HG02763 (cell line): ENCODE data around the gene APOBEC2.

Experiments used
- ATAC-seq: cut with Tn5 transposase; IDR thresholded peaks from one replicate; pipeline ENCODE4 v1.9.1; 2021; ENCODE audit warnings: mild to moderate bottlenecking, moderate library complexity; ENCODE audit not compliant: unreplicated experiment

The APOBEC2 gene

DNA sequence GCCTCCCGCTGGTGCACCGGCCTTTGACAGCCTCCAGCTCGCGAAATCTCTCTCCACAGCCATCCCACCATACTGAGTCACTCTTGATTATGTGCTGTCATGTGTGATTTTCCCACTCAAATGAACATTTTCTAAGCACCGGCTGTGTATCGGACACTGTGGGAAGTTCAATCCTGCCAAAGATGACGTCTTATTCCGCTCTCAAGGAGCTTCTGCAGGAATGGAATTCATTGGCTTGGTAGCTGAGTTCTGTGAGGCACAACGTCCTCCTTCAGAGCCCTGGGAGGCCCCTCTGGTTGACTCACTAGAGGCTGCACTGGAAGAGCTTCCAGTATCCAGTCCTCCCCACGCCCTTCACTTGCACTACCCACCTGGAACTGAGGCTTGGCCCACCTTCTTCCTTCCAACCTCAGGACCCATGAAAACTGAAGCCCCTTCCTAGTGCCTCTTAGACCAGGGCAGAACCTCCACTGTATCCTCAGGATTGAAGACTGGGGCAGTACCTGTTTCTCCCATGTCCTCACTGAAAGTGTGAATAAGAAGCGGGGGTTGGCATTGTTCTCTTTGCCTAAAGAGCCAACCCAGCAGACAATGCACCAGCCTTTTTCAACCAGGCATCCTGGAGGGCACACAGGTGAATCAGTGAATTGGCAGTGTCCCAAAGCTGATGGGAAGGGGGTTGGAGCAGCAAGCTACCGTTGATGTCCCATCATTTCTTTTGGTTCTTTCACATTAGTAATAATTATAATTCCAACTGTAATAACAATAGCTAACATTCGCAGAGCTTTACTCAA is 15.7 kb upstream of the APOBEC2 start:
- no peak for ATAC-seq

GRCh38 chr6:41038205-41038604 is 14.8 kb upstream of the APOBEC2 start:
- no peak for ATAC-seq

DNA sequence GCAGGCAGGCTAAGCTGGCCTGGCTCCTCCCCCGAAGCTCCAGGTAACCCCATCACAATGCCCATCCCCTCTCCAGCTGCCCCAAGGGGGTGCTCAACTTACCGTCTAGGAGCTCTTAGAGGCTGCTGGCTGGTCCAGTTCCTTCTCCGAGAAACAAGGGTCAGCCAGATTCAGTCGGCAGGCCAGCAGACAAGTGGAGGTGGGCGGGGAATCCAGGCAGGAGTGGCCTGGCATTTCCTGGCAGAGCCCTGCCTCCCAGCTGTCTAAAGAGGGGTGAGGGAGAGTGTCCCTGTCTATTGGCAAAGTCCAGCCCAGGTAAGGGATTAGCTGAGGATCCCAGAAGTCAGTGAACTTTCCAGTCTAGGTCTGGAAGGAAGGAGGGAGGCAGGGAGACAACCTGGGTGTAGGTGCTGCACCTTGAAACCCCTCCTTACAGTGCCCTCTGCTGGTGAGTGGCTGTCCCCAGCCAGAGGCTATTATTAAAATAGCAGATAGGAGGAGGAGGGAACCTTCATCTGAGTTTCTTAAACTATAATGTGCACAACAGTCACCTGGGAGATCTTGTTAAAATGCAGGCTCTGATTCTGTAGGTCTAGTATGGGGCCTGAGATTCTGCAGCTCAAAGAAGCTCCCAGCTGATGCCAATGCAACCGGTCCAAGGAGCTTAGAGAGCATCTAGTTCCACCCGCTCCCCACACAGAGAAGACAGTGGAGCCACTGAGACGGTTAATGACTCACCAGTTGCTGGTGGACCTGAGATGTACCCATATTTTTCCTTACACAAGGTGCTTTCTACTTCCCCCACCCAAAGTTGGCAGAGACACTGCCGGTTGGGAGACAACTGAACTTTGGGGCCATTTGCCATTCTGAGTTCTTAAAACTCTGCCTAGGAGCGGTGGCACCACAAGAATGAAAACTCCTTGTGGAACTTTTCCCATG is 13.7 kb upstream of the APOBEC2 start, which contains the start of gene UNC5CL:
TSS of gene UNC5CL (minus strand) at position 162 of the 939 bp plus-strand sequence. CDS start 4,147 bp downstream, outside the sequence.
- no peak for ATAC-seq

- no peak for ATAC-seq
Observed at GRCh38 chr6:41040101-41040939, 12.7 kb upstream of the APOBEC2 start.

DNA sequence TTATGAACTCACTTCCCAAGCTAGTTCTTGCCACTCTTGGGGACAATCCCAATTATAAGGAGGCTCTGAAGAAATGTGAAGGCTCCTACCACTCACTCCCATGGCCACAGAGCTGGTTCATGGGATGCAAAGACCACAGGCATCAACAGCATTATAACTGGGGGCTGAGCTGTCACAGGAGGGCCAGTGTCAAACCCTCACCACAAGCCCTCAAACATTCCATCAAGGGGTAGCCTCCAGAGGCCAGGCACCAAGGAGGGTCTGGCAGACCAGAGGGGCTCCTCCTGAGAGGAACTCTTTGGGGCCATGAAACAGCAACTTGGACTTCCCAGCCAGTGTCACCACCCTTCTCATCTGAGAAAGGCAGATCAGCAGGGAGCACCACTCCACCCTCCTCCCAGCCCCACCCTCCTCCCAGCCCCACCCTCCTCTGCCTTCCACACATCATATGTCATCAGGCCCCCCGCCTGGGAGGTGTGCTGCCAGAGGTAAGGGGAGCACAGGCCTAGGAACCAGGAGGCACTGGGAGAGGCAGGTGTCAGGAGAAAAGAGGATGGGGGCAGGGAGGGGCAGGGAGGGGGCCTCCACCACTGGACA is 12.0 kb upstream of the APOBEC2 start:
- no peak for ATAC-seq

DNA sequence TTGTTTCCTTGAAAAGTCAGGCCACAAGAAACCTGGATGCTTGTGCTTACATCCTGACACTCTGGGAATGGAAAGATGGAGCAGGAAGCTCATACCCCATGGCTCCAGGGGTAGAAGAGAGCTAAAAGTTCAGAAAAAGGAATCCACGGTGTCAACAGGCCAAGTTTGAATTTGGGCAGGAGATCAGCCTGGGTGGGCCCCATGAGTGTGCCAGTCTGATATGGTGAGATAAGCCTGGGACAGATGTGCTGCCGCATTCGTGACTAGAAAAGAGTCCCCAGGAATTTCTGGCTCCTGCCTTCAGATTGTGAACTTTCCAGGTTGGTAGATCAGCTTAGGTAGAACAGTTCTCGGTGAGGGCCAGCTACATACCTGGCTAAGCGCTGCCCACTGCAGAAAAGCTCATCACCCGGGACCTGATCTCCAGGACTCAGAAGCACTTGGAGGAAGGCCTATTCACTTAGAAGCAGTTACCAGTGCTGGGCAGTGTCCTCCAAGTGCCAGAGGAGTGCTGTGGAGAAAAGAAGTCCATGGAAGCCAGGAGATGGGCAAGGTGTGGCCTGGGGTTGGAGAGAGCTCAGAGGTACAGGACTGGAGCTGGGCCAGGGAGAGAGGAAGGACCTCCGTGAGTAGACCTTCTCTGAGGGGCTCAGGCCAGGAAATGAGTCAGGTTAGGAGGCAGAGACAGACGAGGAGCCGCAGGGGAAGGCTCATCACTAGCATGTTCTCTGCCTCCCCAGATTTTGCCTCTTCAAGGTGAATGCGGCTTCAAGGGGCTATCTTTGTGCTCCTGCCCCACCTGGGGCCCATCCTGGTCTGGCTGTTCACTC is 10.6 kb upstream of the APOBEC2 start, which contains the start of gene TSPO2:
TSS of gene TSPO2 (plus strand) at position 242 of the 830 bp plus-strand sequence. CDS start at position 761, 519 bp downstream.
- no peak for ATAC-seq

DNA sequence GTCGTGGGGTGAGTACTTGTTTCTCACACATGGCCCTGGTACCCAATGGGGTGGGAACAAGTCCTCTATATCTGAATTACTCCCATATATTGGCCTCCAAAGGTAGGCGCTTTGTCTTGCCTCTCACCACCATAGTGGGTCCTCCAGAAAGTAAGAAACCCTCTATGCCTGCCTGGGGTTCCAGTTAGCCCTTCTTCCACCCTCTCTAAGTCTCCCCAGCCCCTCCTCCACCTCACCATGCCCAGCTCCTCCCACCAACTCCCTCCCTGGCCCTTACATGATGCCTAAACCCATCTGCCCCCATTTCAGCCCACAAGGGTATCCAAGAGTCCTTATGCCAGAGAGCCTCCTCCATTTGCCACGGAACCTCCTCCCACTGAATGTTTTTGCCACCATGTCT is 9.9 kb upstream of the APOBEC2 start:
- no peak for ATAC-seq

GRCh38 chr6:41045664-41046063 is 7.3 kb upstream of the APOBEC2 start:
- no peak for ATAC-seq

DNA sequence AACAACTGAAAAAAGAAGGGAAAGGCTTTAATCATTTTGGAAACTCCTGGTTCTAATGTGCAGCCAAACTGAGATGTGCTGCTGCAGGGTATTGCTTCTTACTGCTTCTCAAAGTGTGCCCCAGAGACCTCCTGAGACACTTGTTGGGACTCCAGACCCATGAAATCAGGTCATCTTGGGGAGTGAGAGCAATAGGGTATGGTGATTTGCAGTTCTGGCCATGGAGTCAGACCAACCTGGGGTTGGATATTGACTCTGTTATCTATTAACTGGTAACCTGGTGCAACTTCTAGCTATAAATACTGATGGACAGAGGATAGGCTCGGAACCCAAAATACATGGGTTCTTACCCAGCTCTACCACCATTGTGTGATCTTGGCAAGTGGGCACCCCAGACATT is 6.9 kb upstream of the APOBEC2 start:
- ATAC-seq: no peak

DNA sequence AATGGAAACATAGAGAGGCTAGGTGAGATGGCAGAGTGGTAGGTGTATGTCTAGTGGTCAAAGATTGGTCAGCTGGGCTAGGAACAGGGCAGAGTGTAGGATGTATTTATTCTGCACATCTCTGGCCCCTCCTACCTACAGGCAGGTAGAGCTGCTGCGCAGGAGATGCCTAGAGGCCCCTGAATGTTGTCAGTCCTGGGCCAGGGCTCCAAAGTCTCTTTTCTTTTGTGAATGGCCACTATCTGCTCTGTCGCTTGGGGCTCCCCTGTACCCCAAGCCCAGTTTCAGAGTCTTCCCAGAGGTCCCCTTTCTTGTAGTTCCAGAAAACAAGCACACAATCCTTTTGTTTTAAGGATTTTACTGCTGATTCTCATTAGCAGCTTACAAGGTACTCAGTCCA is 5.7 kb upstream of the APOBEC2 start:
- ATAC-seq: no peak

- no peak for ATAC-seq
Observed at GRCh38 chr6:41047745-41048732, 5.0 kb upstream of the APOBEC2 start.

- ATAC-seq: no peak
Observed at GRCh38 chr6:41049521-41049920, 3.5 kb upstream of the APOBEC2 start.

DNA sequence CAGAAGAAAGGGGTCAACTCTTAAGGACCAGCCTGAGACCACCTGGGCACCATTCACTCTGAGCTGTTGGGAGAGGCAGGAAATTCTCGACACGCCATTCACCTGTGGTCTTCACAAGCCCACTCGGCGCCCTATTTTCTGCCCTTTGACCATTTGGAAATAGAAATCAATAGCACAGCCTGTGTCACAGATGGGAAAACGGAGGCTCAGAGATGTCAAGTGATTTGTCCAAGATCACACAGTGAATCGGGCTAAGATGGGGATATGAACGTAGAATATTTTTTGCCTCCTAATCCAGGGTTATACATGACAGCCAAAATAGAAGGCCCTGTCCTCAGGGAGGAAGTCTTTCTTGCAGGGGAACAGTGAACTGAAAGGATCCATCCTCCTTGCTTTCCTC is 3.0 kb upstream of the APOBEC2 start:
- ATAC-seq: no peak

- ATAC-seq: no peak
Observed at GRCh38 chr6:41050536-41050935, 2.5 kb upstream of the APOBEC2 start.

- ATAC-seq: no peak
Observed at GRCh38 chr6:41051873-41052272, 1.1 kb upstream of the APOBEC2 start.

GRCh38 chr6:41054511-41054910 is 1.5 kb downstream of the APOBEC2 start:
- ATAC-seq: no peak

- ATAC-seq: no peak
Observed at GRCh38 chr6:41055149-41055548, 2.1 kb downstream of the APOBEC2 start.

- ATAC-seq: no peak
Observed at GRCh38 chr6:41056768-41057490, 3.9 kb downstream of the APOBEC2 start.
